CD1c-positive myeloid dendritic cell (primary cell): Measurements from ENCODE around the gene ARHGAP40.

Experiments
- DNase-seq: peaks from one replicate; pipeline ENCODE4 v3.0.0-alpha.2; 2016; ENCODE audit errors: extremely low spot score

Gene ARHGAP40

DNA sequence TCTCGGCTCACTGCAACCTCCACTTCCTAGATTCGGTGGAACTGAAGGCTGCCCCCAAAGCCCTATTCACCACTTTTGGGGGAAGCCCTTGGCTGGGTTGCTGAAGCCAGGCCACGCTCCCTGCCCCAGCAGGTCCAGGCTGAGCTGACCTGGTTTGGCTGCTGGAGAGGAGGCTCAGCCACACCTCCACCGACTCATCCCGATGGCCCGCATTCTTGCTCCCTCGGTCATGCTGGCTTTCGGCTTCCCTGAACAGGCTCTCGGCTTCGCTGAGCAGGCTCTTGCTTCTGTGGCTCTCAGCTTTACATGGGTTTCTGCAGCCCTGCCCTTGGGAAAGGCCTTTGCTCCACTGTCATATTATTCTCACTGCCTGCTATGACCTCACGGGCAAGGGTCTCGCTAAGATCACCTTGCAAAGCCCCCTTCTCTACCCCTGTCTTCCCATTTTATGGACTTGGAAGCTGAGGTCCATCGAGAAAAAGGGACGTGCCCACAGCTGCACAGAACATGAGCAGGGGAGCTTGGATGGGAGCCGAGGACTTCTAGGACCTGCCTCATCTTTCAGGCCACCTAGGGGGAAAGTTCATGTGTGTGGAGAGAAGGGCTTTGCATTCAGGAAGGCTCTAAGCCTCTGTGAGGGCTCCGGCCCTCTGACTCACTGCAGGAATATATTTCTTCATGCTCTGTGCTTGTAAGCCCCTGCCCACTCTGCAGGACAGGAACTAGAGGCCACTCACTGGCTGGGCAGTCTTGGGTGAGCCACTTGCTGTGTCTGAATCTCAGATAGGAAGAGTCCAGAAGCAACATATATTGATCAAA is 15.6 kb downstream of the ARHGAP40 start:
- DNase-seq: no peak

DNA sequence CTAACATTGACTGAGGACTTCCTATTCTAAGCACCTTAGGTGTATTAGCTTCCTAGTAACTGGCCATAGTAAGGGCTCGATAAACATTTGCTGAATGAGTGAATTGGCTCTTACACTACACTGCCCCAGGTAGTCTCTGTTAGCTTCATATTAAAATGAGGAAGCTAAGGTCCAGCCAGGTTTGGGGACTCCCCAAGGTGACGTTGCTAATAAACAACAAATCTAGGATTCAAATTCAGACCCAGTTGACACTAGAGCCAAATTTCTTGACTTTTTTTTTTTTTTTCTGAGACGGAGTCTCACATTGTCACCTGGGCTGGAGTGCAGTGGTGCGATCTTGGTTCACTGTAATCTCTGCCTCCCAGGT is 16.2 kb downstream of the ARHGAP40 start:
- DNase-seq: no peak

DNA sequence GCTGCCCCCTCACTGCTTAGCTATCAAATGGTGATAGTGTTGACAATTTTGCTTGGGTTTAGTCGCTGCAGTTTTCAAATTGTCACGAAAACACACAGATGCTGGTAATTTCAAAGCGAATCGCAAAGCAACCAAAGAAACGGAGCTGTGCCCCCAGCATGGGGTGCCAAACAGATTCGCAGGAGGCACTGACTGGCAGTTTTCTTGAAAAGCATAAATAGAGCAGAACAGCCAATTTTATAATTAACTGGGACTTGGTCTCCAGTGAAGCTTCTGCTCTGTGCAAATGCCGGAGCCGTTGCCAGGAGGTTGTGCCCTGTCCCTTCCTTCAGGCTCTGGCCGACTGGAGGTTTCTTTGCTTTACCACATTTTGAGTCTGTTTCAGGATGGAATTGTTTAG is 18.8 kb downstream of the ARHGAP40 start:
- DNase-seq: no peak

DNA sequence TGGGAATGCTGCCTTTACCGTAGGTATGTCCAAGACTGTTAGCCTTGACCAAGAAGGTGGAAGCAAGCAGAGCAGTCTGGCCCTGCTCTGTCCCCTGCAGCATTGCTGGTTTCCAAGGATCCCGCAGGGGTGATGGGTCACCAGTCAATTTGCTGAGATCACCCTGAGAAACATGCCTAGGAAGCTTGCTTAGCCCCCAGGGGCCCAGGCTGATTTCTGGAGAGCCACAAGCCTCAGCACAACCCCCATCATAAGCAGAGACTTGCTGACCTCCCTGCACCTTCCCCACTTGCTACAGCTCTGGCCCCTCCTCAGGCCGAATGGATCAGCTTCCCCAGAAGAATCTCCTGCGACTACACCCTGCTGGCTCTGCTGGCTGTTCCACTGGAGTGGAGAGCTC is 21.5 kb downstream of the ARHGAP40 start:
- no peak for DNase-seq

DNA sequence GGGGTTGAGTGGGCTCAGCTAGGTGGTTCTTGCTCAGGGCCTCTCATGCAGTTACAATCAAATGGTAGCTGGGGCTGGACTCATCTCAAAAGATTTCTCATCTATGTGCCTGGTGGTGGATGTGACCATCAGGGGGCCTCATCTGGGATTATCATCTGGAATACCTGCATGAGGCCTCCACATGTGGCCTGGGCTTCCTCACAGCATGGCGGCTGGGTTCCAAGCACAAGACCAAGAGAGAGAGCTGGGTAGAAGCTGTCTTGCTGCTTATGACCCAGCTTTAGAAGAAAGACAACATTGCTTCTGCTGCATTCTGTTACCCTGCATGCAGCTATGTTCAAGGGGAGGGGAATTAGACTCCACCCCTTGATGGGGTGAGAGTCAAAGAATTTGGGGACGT is 22.5 kb downstream of the ARHGAP40 start:
- no peak for DNase-seq

DNA sequence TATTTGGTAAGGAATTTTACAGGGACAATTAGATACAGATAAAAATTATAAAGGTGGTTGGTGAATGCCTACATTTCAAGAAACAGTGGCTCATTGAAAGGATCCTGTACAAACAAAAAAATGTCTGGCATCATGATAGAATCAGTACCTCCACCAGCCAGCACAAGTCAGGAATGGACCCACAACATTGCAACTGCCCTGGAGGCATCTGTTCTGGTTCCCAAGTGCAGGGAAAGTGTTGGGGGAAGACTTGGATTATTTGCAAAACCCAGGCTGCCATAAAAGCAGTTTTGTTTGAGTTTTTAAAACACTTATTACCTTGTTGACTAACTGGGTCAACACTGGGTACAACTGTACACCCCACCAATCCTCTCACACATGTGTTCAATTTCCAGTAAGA is 24.3 kb downstream of the ARHGAP40 start:
- DNase-seq: no peak

DNA sequence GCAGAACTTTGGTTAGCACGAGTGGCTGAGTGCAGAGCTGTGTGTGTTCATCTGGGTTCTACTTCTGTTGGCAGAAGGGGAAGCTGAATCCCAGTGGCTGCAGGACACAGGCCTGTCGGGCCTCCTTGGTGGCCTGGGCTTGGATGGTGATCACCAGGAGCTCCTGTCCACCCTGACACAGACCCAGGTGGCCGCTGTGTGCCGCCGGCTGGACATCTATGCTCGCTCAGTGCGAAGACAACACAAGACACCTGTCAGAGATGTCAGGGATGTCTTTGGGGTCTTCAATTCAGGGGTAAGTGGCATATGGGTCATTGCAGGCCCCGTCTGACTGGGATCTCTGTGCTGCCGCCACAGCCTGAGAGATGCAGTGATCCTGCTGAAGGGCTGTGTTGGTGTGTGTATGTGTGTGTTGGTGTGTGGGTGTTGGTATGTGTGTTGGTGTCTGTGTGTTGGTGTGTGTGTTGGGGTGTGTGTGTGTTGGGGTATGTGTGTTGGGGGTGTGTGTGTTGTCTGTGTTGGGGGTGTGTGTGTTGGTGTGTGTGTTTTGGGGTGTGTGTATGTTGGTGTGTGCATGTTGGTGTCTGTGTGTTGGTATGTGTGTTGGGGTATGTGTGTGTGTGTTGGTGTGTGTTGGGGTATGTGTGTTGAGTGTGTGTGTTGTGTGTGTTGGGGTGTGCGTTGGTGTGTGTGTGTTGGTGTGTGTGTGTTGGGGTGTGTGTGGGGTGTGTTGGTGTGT is 25.5 kb downstream of the ARHGAP40 start:
- no peak for DNase-seq

DNA sequence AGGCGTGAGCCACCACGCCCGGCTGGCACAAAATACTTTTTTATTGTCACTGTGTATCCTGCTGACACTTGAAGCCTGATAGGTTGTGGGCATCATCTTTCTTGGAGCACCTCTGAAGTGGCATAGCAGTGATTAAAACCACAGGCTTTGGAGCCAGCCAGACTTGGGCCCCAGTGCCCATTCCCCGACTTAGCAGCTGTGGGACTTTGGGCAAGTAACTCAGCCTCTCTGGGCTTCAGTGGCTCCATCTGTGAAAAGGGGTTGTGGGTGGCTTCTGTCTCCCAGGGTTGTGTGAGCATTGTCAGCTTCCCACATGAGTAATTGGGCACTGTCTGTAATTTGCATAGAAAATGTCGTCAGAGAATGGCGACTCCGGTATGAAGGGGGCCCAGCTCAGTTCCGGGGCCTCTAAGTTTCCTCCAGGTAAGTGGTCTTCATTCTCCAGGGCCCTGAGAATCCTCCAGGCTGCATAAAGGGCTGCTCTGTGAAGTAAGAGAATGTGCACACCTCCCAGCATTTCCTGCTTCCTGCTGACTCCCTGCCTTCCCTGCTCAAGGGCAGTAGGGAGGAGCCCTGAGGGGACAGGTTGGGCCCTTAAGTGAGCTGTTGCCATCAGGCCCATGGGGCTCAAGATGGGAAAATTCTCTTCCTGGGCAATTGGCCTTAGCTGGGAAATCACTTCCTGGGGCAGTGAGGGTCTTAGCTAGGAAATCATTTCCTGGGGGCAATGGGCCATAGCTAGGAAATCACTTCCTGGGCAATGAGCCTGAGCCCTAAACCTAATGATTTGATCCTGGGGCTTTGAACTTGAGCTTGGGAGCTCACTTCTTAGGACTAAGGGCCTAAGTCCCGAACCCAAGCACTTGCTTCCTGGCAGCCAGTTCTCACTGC is 27.2 kb downstream of the ARHGAP40 start:
- DNase-seq: no peak

DNA sequence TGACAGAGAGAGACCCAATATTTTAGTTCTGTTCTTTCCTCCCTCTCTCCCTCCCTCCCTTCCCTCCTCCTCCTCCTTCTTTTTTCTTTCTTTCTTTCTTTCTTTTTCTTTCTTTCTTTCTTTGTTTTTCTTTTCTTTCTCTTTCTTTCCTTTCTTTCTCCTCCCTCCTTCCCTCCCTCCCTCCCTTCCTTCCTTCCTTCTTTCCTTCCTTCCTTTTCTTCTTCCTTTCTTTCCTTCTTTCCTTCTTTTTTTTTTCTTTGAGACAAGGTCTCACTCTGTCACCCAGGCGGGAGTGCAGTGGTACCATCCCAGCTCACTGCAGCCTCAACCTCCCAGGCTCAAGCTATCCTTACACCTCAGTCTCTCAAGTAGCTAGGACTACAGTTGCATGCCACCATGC is 28.4 kb downstream of the ARHGAP40 start:
- no peak for DNase-seq

DNA sequence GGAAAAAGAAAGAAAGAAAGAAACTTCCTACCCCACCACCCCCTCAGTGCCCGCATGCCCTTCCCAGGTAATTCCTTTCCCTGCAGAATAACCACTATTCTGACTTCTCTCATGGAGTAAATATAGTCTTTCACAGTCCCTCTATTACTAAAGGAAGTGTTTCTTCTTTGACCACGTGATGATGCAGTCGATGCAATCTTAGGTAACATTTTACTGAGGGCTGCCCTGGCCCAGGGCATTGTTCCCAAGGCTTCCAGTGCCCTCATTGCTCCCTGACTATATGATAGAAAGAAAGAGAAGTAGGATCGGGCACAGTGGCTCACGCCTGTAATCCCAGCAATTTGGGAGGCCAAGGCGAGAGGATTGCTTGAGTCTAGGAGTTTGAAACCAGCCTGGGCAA is 29.1 kb downstream of the ARHGAP40 start:
- no peak for DNase-seq

DNA sequence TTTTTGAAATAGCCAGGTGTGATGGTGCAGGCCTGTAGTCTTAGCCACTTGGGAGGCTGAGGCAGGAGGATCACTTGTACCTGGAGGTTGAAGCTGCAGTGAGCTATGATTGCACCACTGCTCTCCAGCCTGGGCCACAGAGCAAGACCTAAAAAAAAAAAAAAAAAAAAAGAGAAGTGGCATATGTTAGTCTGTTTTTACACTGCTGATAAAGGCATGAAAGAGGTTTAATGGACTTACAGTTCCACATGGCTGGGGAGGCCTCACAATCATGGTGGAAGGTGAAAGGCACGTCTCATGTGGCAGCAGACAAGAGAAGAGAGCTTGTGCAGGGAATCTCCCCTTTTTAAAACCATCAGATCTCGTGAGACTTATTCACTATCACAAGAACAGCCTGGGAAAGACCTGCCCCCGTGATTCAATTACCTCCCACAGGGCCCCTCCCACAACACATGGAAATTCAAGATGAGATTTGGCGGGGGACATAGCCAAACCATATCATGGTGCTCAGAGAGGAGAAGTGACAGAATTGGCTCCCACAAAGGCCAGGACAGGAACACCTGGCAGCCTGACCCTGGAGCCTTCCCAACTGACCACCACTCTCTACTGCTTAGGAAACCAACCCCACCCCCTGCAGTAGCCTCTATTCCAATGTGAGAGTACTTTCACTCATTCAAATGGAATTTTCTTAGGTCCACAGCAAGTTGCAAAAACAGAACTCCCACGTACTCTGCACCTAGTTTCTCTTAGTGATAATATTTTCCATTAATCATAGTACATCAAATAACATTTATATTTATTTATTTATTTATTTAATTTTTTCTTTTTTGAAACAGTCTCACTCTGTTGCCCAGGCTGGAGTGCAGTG is 29.8 kb downstream of the ARHGAP40 start:
- DNase-seq: no peak

DNA sequence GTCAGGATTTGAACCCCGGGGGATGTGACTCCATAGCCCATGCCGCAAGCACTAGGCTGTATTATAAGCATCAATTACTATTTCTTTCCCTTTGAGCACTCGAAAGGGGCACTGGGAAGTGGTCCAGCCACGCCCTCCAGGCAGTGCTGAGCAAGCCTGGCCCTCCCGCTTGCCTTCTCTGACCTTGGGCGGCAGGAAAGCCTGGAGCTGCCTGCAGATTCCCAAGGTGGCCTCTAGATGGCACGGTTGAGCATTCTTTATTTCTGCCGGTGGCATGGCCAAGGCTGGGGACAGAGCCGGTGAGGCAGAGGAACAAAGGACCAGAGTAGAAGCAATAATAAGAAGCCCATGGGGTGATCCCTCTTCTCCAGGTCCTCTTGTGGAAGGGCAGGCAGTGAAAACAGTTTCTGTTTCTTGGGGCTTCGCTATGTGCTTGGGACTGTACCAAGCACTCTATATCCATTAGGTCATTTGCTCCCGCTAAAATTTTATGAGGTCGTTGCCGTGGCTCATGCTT is 32.0 kb downstream of the ARHGAP40 start:
- peak; percentile 67 for DNase-seq

DNA sequence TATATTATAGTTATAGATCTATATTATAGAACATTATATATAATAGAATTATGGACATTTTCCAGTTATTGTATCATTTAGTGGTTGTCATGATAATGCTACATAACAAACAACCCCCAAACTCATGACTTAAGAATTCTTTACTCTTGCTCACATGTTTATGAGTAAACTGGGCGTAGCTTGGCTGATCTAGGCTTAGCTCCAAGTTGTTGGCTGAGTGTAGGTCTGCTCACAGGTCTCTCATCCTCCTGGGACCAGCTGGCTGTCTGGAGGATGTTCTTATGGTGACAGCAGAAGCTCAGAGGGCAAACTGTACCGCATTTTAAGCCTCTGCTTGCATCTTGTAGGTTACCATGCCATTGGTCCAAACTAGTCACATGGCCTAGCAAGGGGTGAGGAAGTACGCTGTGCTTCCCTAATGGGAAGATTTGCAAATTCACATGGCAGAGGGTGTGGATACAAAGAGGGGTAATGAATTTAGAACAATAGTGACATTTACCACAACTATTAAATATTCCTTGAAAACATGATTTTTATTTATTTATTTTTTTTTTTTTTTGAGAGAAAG is 34.2 kb downstream of the ARHGAP40 start:
- DNase-seq: peak; percentile 48

DNA sequence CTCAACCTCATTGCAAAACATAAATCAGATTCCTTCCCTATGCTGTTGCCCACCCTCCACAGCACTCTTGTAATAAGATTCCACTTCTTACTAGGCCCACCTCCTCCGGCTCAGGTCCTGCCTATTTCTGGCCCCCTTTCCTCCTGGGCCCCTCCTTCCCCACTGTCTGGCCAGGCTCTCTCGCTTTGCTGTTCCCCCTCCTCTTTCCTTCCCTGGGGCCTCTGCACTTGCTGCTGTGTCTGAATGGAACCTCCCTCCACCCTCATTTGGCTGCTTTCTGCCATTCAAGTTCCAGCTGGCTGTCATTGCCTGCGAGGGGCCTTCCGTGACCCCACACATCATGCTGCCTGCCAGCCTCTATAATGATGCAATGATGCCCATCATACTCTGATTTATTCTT is 38.9 kb downstream of the ARHGAP40 start:
- no peak for DNase-seq

DNA sequence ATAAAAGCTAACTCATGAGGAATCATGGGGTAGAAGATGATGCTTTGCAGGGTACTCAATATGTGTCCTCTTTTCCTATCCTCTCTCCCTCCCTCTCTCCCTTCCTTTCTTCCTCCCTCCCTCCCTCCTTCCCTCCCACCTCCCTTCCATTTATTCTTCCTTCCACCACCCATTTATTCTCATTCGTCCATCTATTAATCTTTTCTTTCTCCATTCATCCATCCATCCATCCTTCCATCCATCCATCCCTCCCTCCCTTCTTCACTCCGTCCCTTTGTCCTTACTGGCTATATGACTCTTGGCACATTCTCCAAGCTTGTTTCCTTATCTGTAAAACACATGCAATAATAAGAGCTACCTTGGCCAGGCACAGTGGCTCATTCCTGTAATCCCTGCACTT is 40.9 kb downstream of the ARHGAP40 start:
- no peak for DNase-seq

DNA sequence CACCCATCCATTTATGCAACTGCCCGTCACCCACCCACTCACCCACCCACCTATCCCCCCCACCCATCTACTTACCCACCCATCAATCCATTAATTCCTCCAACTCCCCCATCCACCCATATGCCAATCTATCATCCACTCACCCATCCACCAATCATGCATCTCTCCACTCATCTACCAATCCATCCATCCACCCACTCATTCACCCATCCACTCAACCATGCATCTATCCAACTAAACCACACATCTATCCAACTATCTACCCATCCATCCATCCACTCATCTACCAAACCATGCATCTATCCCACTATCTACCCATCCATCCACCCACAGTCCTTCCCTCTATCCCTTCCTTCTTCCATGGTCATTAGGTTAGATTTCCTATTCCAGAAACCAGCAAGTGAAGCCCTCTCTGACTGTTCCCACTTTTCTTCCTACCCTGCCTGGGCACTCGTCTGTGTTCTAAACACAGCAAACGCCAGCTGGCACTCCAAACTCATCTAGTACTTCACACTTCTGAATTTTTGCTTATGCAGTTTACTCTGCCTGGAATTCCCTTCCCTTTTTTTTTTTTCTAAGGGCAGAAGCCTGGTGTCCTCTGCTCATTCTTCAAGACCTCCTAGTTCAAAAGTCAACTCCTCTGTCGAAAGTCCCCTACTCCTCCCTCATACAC is 43.1 kb downstream of the ARHGAP40 start:
- DNase-seq: no peak

DNA sequence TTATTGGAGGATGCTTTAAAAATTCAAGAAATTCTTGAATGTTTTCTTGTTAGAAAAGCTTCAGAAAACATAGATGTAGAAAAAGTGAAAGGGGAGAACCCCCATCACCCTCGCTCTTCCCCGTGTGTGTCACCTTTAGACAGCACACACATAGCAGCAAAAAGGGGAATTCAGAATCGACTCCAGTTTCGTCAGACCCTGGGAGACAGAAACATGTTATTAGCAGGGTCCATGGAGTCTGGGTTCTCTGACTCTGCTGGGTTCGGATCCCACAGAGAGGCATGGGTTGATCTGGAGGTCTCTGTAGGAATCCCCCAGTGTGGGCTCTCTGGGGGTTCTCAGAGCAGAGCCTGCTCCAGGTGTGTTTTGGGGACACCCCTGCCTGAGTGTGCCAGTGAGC is 43.7 kb downstream of the ARHGAP40 start:
- DNase-seq: no peak

DNA sequence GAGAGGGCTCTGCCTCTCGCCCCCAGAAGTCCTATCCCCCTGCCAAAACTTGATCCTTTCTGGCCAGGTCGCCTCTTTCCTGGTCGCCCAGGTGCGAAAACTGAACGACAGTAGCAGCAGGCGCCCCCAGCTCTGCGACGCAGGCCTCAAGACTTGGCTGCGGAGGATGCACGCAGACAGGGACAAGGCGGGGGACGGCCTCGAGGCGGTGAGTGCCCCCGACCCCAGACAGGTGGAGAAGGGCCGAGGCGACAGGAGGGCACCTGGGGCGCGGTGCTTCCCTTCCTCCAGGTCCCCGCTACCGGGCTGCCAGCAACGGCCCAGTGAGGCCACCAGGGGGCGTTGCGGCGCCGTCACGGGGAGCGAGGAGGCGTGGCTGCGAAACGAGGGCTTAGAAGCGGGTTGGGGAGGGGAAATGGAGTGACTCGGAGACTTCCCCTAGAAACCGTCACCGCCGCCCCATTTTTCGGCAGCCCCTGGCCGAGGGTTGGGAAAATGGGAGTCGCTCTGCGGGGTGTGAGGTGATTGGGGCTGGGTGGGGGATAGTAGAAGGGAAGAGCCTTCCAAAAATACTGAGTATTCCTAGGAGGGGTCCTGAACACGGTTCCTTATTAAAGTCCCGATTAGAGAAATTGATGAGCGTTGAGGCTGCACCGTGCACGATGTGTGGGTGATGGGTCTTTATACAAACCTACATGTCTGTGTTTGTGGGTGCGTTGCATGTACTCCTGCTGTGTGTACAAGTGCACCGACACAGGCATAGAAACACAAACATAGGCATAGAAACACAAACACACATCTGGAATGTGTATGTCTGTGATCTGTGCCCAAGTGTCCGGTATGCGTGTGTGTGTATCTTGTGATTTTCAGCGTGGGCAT is 44.6 kb downstream of the ARHGAP40 start:
- peak; percentile 92 for DNase-seq

DNA sequence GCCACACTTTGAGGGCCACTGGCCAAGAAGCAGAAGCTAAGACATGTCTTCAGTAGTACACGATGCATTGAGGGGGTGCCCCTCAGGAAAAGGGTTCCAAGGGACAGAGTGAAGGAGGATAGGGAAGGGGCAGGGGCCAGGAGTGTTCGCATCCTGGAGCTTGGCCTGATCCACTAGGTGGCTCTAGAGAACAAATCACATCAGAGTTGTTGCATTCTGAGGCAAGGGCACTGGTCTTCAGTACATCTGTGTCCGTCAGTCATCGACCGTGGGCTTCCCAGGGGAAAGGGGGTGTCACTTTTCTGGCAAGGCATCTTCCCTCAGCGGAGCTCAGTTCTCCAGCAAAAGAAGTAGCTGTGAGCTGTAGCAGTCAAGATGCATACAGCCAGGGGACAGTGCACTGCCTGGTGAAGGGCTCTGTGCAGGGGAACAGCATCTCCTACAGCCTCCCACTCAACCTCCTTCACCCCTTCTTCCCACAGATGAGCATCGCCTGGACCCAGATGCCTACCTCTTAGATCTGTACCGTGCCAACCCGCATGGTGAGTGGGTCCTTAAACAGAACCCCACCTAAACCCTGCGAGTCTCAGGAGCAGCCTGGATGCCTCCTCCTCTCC is 47.8 kb downstream of the ARHGAP40 start:
- DNase-seq: no peak
